Upper lobe of left lung (tissue), 6 donors: ENCODE results near the gene SH3BGRL2. TPM values are rescaled to one million over a fixed set of nuclear protein-coding genes. Genes with fewer than 3 reads are reported as not detected.

Experiments
- ATAC-seq, 2 donors: fragments of 200-7000 bp; cut with Tn5 transposase; one replicate each; pipeline ENCODE4 v1.9.1; 2022; ENCODE audit warnings: mild to moderate bottlenecking in 2 of 2, moderate library complexity in 2 of 2; ENCODE audit not compliant: low FRiP score in 2 of 2
- DNase-seq, 2 donors: peaks; one replicate each; pipeline ENCODE4 v3.0.0-alpha.2; 2019 to 2020
- H3K27ac ChIP-seq, 4 donors: fragments of 200-600 bp; sonication (generic); one replicate each; pipeline ENCODE4 v1.5.1; 2016 to 2019
- H3K27me3 ChIP-seq, 4 donors: fragments of 200-600 bp; sonication (generic); one replicate each; pipeline ENCODE4 v1.5.1; 2017 to 2019
- H3K36me3 ChIP-seq, 4 donors: fragments of 200-600 bp; sonication (generic); one replicate each; pipeline ENCODE4 v1.5.1; 2016 to 2019
- H3K4me1 ChIP-seq, 4 donors: fragments of 200-600 bp; sonication (generic); one replicate each; pipeline ENCODE4 v1.5.1; 2018 to 2019
- H3K4me3 ChIP-seq, 4 donors: fragments of 200-600 bp; sonication (generic); one replicate each; pipeline ENCODE4 v1.5.1; 2017 to 2019; ENCODE audit warnings: mild to moderate bottlenecking in 2 of 4, moderate library complexity in 1 of 4
- H3K9me3 ChIP-seq, 4 donors: fragments of 200-600 bp; sonication (generic); one replicate each; pipeline ENCODE4 v1.5.1; 2018 to 2019
- CTCF ChIP-seq, 6 experiments: fragments of 450-650 bp in 4 of 6; fragments of 200-600 bp in 2 of 6; sonication (generic) in 2 of 6; IDR thresholded peaks; one replicate each; pipeline ENCODE4 v1.5.1; 2016 to 2019; ENCODE audit warnings: antibody characterized with exemption in 6 of 6
- EP300 ChIP-seq, 4 donors: sonication (generic); formaldehyde crosslinking; IDR thresholded peaks; one replicate each; pipeline ENCODE4 v1.5.1; 2017; ENCODE audit warnings: antibody characterized with exemption in 4 of 4, control low read depth in 2 of 4
- POLR2A ChIP-seq, 4 donors: fragments of 450-650 bp; IDR thresholded peaks; one replicate each; pipeline ENCODE4 v1.5.1; 2016 to 2017; ENCODE audit warnings: antibody characterized with exemption in 4 of 4, mild to moderate bottlenecking in 2 of 4
- POLR2AphosphoS5 ChIP-seq, 2 donors: sonication (generic); formaldehyde crosslinking; IDR thresholded peaks; one replicate each; pipeline ENCODE4 v1.5.1; 2017; ENCODE audit warnings: antibody characterized with exemption in 2 of 2
- WGBS, 2 donors: methylation state at CpG; one replicate each; pipeline ENCODE4 v1.1.5; 2017 to 2018; 5-methylcytosine and 5-hydroxymethylcytosine counted together
- total RNA-seq, 6 donors: library from RNA; depleted of rRNA in 4 of 6; stranded (reverse); fragments of >200 nt in 4 of 6; gene quantifications; one replicate each; pipeline versions ENCODE4 v1.1.0 to v1.2.1, GENCODE V29; 2016 to 2021
- donor health status: DM: no; HTN: no; CAD: no; lungs with moderate emphysema.
- donor health status: DM: no; HTN: yes; CAD: no; lungs with severe emphysema.

Gene SH3BGRL2
- total RNA-seq, 6 donors from 2014 or later, result 23.6 to 65.8 (median 25.4) TPM

- Histone ChIP-seq H3K27ac (no peak overlapping the region), H3K4me3 (no peak overlapping the region), H3K9me3 (no peaks in the 10 kb centered on the region), H3K4me1 (peaks cover 7 to 21% (median 14%) of the 10 kb centered on the region in 4 donors), H3K27me3 (no peaks in the 10 kb centered on the region), H3K36me3 (no peaks in the 10 kb centered on the region)
- TF ChIP-seq EP300 (IDR thresholded peaks at IDR 0.05) (no peak), POLR2A (IDR thresholded peaks at IDR 0.05) (no peak), CTCF (IDR thresholded peaks at IDR 0.05) (no peak), POLR2AphosphoS5 (IDR thresholded peaks at IDR 0.05) (no peak)
- WGBS, 2 donors, result 60 to 76% methylated on average over 1 of the region's 1 CpG
- DNase-seq (no peak), ATAC-seq (no peak)
These were observed 53.7 kb downstream of the SH3BGRL2 start for GRCh38 chr6:79684876-79685275.

GRCh38 chr6:79686707-79687309 is 55.7 kb downstream of the SH3BGRL2 start:
- H3K4me1 ChIP-seq, result peaks cover 7 to 21% (median 14%) of the 10 kb centered on the region in 4 donors
- DNase-seq (no peak), ATAC-seq (peak in 1 of 2 donors; percentile 40)
- no peaks in the 10 kb centered on the region for H3K9me3 ChIP-seq
- no peaks in the 10 kb centered on the region for H3K27me3 ChIP-seq
- H3K36me3 ChIP-seq, result no peaks in the 10 kb centered on the region
- 51 to 55% methylated on average over 3 of the region's 3 CpGs for WGBS, 2 donors
- H3K27ac ChIP-seq, result peak overlapping the region in 1 of 4 donors; percentile 16
- TF ChIP-seq CTCF (IDR thresholded peaks at IDR 0.05), result no peak
- TF ChIP-seq POLR2A (IDR thresholded peaks at IDR 0.05), result no peak
- no peak overlapping the region for H3K4me3 ChIP-seq

GRCh38 chr6:79687759-79688158 is 56.6 kb downstream of the SH3BGRL2 start:
- no peaks in the 10 kb centered on the region for H3K36me3 ChIP-seq
- no peak for TF ChIP-seq POLR2AphosphoS5 (IDR thresholded peaks at IDR 0.05)
- TF ChIP-seq POLR2A (IDR thresholded peaks at IDR 0.05), result no peak
- no peak for TF ChIP-seq CTCF (IDR thresholded peaks at IDR 0.05)
- TF ChIP-seq EP300 (IDR thresholded peaks at IDR 0.05), result no peak
- DNase-seq, result no peak
- H3K27ac ChIP-seq, result peak overlapping the region in 1 of 4 donors; percentile 22
- peaks cover 7 to 21% (median 14%) of the 10 kb centered on the region in 4 donors for H3K4me1 ChIP-seq
- ATAC-seq, result no peak
- H3K27me3 ChIP-seq, result no peaks in the 10 kb centered on the region
- H3K4me3 ChIP-seq, result no peak overlapping the region
- WGBS, 2 donors, result 60 to 79% methylated on average over 1 of the region's 1 CpG
- H3K9me3 ChIP-seq, result no peaks in the 10 kb centered on the region

GRCh38 chr6:79694156-79694555 is 63.0 kb downstream of the SH3BGRL2 start:
- no peak overlapping the region for H3K27ac ChIP-seq
- 65 to 70% methylated on average over 3 of the region's 3 CpGs for WGBS, 2 donors

More at GRCh38 chr6:79694156-79694555, 63.0 kb downstream of the SH3BGRL2 start:
- Histone ChIP-seq H3K9me3 (no peaks in the 10 kb centered on the region), H3K4me1 (no peaks in the 10 kb centered on the region), H3K36me3 (no peaks in the 10 kb centered on the region), H3K4me3 (no peak overlapping the region), H3K27me3 (no peaks in the 10 kb centered on the region)
- DNase-seq (no peak), ATAC-seq (peak in 1 of 2 donors; percentile 61)
- TF ChIP-seq POLR2A (IDR thresholded peaks at IDR 0.05) (no peak), POLR2AphosphoS5 (IDR thresholded peaks at IDR 0.05) (no peak), EP300 (IDR thresholded peaks at IDR 0.05) (no peak), CTCF (IDR thresholded peaks at IDR 0.05) (no peak)
